VCaP (cell line): ENCODE data around the gene TRAPPC5.

Source experiments
- H3K27ac ChIP-seq: fragments of 450-650 bp; 2 replicates; pipeline ENCODE4 v1.5.1; 2017
- CTCF ChIP-seq: fragments of 450-650 bp; conservative IDR thresholded peaks from 2 replicates; pipeline ENCODE4 v1.5.1; 2017; ENCODE audit warnings: mild to moderate bottlenecking, moderate library complexity

TRAPPC5 gene

GRCh38 chr19:7661744-7662538 is 18.7 kb upstream of the TRAPPC5 start:
- no peak overlapping the region for H3K27ac ChIP-seq
- no peak for TF ChIP-seq CTCF

- TF ChIP-seq CTCF, result no peak
- no peak overlapping the region for H3K27ac ChIP-seq
Observed at GRCh38 chr19:7662657-7663056, 18.0 kb upstream of the TRAPPC5 start.

GRCh38 chr19:7663706-7664105 is 16.9 kb upstream of the TRAPPC5 start:
- no peak for TF ChIP-seq CTCF

GRCh38 chr19:7665076-7665475 is 15.6 kb upstream of the TRAPPC5 start:
- TF ChIP-seq CTCF, result no peak
- peak overlapping the region; percentile 28 for H3K27ac ChIP-seq

More at GRCh38 chr19:7663706-7664105, 16.9 kb upstream of the TRAPPC5 start:
- H3K27ac ChIP-seq, result no peak overlapping the region

GRCh38 chr19:7668842-7669241 is 11.8 kb upstream of the TRAPPC5 start, which contains the start of gene RETN:
TSS of gene RETN (plus strand) at chr19:7669049. CDS start at chr19:7669327, 278 bp downstream.
- no peak within 1 kb of the TSS for H3K27ac ChIP-seq
- no peak for TF ChIP-seq CTCF

GRCh38 chr19:7669641-7670040 is 11.0 kb upstream of the TRAPPC5 start:
- TF ChIP-seq CTCF, result no peak
- H3K27ac ChIP-seq, result no peak overlapping the region

GRCh38 chr19:7670150-7670783 is 10.4 kb upstream of the TRAPPC5 start:
- TF ChIP-seq CTCF, result no peak
- no peak overlapping the region for H3K27ac ChIP-seq
